Heart left ventricle (tissue), 16 donors: Measurements from ENCODE around the gene RPS5. TPM values are rescaled to one million over a fixed set of nuclear protein-coding genes. Genes with fewer than 3 reads are reported as not detected.

Experiments used
- ATAC-seq, 4 donors: fragments of 200-7000 bp; cut with Tn5 transposase; one replicate each; pipeline ENCODE4 v1.9.1; 2020 to 2022; ENCODE audit warnings: moderate library complexity in 4 of 4, mild to moderate bottlenecking in 3 of 4, moderate number of reproducible peaks in 1 of 4
- DNase-seq, 5 donors: peaks; one replicate each; pipeline ENCODE4 v3.0.0-alpha.2; 2020
- H3K27ac ChIP-seq, 12 donors: fragments of 200-600 bp; sonication (generic) in 4 of 12; one replicate each; pipeline versions ENCODE4 v1.5.0 to v1.8.0; 2016 to 2022; ENCODE audit warnings: mild to moderate bottlenecking in 2 of 12
- H3K27me3 ChIP-seq, 9 donors: fragments of 200-600 bp; sonication (generic) in 2 of 9; one replicate each; pipeline versions ENCODE4 v1.5.1 to v1.8.0; 2016 to 2022; ENCODE audit warnings: mild to moderate bottlenecking in 3 of 9
- H3K36me3 ChIP-seq, 9 donors: fragments of 200-600 bp; sonication (generic) in 2 of 9; one replicate each; pipeline versions ENCODE4 v1.5.0 to v1.8.0; 2018 to 2022; ENCODE audit warnings: mild to moderate bottlenecking in 2 of 9
- H3K4me1 ChIP-seq, 12 donors: fragments of 200-600 bp; sonication (generic) in 4 of 12; one replicate each; pipeline versions ENCODE4 v1.5.0 to v1.8.0; 2016 to 2022; ENCODE audit warnings: mild to moderate bottlenecking in 3 of 12
- H3K4me3 ChIP-seq, 12 donors: fragments of 200-600 bp; sonication (generic) in 4 of 12; one replicate each; pipeline versions ENCODE4 v1.5.0 to v1.8.0; 2017 to 2022; ENCODE audit warnings: mild to moderate bottlenecking in 9 of 12, moderate library complexity in 4 of 12
- H3K9me3 ChIP-seq, 12 donors: fragments of 200-600 bp; sonication (generic) in 4 of 12; one replicate each; pipeline versions ENCODE4 v1.5.0 to v1.8.0; 2016 to 2022; ENCODE audit warnings: mild to moderate bottlenecking in 1 of 12
- POLR2A ChIP-seq, 2 donors: fragments of 450-650 bp; IDR thresholded peaks; one replicate each; pipeline ENCODE4 v1.6.1; 2017; ENCODE audit warnings: antibody characterized with exemption in 2 of 2, mild to moderate bottlenecking in 2 of 2, moderate library complexity in 2 of 2
- WGBS, 4 donors: extraction: QIAGEN DNeasy Blood & Tissue Kit in 2 of 4; methylation state at CpG; one replicate each; pipeline versions ENCODE4 v1.1.5 to v1.1.7; 2013 to 2018; 5-methylcytosine and 5-hydroxymethylcytosine counted together
- intact Hi-C, 10 donors: fragments of 100-400 bp; cut with DNase I; formaldehyde crosslinking; loops; one replicate each; pipeline versions ENCODE4 v1.11.1 to v1.14.2; 2022
- polyA plus RNA-seq, 2 donors: library from polyadenylated mRNA; stranded (reverse); fragments of 200-250 nt; gene quantifications; one replicate each; pipeline ENCODE4 v1.2.3, GENCODE V29; 2013
- total RNA-seq, 9 donors: library from RNA; depleted of rRNA in 2 of 9; stranded (reverse); fragments of >200 nt in 2 of 9; fragmentation: NEBNext Ultra II Directional in 3 of 9; extraction: Animal tissue kit (Norgen Biotek cat#: 25700) in 3 of 9; gene quantifications; one replicate each; pipeline versions ENCODE4 v1.1.0 to v1.2.4, GENCODE V29; 2016 to 2023
- TF ChIP-seq, protein P1 (sequence below), 12 donors: fragments of 200-600 bp; sonication (generic) in 4 of 12; IDR thresholded peaks; one replicate each; pipeline versions ENCODE4 v1.5.0 to v1.8.0; 2018 to 2022; ENCODE audit warnings: antibody characterized with exemption in 12 of 12, mild to moderate bottlenecking in 5 of 12
- donor health status: ischemic (EF 13 %, LVEDD 7.1; RV severe dilation, severe dysfunction).
- donor health status: healthy with polysubstance abuse.
- donor health status: DM: no; HTN: yes; CAD: no.
- donor health status: DM: no; HTN: no; CAD: no.
- donor health status: ischemic (EF 25% LVEDD 6.9; RV normal size, moderate dysfunction).
- donor health status: ischemic (EF 25% LVEDD 5.7; RV mildly dilated, moderate dysfunction).
- donor health status: healthy.
- donor health status: DM: yes; HTN: yes; CAD: no.
- donor health status: ischemic (EF 35%, LVEDD 5.7; RV mildly dilated, moderate dysfunction).
- donor health status: nonischemic (EF 11% LVEDD 7.7; RV severe dilation, severe dysfunction).
- donor health status: DM: yes; HTN: yes; CAD: no.
- donor health status: PGD.
- donor health status: ischemic (EF 29% LVEDD 5.4; RV normal size, mild dysfunction).
- donor health status: nonischemic (EF 23%, LVEDD 6.1; RV moderate dilation, normal function).

RPS5 gene
- total and polyA plus RNA-seq, 11 donors: 346 to 1,718 (median 485) TPM

DNA sequence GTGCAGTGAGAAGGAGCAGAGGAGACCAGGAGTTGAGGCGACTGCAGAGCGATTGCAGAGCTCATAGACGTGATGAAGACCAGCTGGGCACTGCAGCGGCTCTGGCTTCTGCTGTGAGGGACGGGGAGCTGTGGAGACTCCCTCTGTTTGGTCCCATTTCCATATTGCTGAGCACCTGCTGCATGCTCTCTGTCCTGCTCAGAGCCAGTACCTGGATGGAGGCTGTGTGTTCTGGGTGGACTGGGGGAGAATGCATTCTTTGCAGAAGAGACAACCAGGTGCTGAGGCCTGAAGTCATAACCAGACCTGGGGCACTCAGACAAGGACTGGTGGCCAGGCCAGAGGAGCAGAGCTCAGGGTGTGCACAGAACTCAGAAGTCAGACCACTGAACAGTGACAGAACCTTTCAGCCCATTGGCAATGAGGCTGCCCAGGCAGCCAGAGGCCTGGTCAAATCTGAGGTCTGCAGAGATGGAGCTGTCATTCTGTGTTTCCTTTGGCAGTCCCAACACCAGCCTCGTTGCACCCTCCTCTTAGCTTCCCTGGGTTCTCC, 32.5 kb upstream of the RPS5 start:
- no peak for ATAC-seq
- WGBS, 4 donors: 81 to 85% (median 83%) methylated on average over 6 of the region's 6 CpGs
- H3K4me1 ChIP-seq: peaks cover 0 to 43% (median 22%) of the 10 kb centered on the region in 12 donors
- no peaks in the 10 kb centered on the region for H3K9me3 ChIP-seq
- H3K27me3 ChIP-seq: peaks cover 9 to 63% (median 22%) of the 10 kb centered on the region in 9 donors
- TF ChIP-seq POLR2A (IDR thresholded peaks at IDR 0.05): no peak
- TF ChIP-seq, protein P1, sequence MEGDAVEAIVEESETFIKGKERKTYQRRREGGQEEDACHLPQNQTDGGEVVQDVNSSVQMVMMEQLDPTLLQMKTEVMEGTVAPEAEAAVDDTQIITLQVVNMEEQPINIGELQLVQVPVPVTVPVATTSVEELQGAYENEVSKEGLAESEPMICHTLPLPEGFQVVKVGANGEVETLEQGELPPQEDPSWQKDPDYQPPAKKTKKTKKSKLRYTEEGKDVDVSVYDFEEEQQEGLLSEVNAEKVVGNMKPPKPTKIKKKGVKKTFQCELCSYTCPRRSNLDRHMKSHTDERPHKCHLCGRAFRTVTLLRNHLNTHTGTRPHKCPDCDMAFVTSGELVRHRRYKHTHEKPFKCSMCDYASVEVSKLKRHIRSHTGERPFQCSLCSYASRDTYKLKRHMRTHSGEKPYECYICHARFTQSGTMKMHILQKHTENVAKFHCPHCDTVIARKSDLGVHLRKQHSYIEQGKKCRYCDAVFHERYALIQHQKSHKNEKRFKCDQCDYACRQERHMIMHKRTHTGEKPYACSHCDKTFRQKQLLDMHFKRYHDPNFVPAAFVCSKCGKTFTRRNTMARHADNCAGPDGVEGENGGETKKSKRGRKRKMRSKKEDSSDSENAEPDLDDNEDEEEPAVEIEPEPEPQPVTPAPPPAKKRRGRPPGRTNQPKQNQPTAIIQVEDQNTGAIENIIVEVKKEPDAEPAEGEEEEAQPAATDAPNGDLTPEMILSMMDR (IDR thresholded peaks at IDR 0.05): no peak
- H3K36me3 ChIP-seq: no peaks in the 10 kb centered on the region
- DNase-seq: no peak
- H3K27ac ChIP-seq: no peak overlapping the region
- H3K4me3 ChIP-seq: no peak overlapping the region
- intact Hi-C loops: no loop called here

GRCh38 chr19:58355215-58355796, 31.8 kb upstream of the RPS5 start:
- DNase-seq (no peak), ATAC-seq (no peak)
- Histone ChIP-seq H3K36me3 (no peaks in the 10 kb centered on the region), H3K4me3 (peak overlapping the region in 4 of 12 donors; percentile 58 to 62 (median 58)), H3K9me3 (no peaks in the 10 kb centered on the region), H3K27ac (no peak overlapping the region), H3K4me1 (peaks cover 0 to 38% (median 17%) of the 10 kb centered on the region in 12 donors), H3K27me3 (peaks cover 5 to 56% (median 16%) of the 10 kb centered on the region in 9 donors)
- WGBS, 4 donors: 92 to 95% (median 95%) methylated on average over 10 of the region's 10 CpGs
- TF ChIP-seq POLR2A (IDR thresholded peaks at IDR 0.05): no peak
- TF ChIP-seq, protein P1 (IDR thresholded peaks at IDR 0.05): no peak
- intact Hi-C loops: no loop called here

DNA sequence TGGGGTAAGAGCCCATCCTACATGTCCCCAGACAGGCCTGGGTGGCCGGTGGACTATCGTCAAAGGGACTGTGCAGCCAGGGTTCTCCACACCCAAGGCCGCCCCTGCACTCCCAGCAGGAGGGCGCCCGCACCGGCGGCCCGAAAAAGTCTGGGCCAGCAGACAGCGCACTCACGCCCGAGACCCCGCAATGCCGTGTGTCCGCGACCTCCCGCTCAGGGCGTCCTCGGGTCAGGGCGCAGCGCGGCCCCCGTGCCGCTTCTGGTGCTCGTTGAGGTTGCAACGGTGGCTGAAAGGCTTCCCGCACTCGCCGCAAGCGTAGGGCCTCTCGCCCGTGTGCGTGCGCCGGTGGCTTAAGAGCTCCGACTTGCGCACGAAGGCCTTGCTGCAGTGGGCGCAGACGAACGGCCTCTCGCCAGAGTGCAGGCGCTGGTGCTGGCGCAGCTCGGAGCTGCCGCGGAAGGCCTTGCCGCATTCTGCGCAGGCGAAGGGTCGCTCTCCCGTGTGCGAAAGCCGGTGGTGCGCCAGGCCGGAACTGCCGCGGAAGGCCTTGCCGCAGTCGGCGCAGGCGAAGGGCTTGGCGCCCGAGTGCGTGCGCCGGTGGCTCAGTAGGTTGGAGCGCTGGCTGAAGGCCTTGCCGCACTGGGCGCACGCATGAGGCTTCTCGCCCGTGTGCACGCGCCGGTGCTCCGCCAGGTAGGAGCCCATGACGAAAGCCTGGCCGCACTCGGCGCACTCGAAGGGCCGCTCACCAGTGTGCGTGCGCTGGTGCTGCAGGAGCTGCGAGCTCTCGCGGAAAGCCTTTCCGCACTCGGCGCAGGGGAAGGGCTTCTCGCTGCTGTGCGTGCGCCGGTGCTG, 30.9 kb upstream of the RPS5 start:
- ATAC-seq: peak in 3 of 4 donors; percentile 14 to 46 (median 27)
- H3K9me3 ChIP-seq: no peaks in the 10 kb centered on the region
- H3K36me3 ChIP-seq: no peaks in the 10 kb centered on the region
- intact Hi-C loops: no loop called here
- peak overlapping the region; percentile 26 to 62 (median 47) for H3K4me3 ChIP-seq
- peaks cover 0 to 48% (median 8%) of the 10 kb centered on the region in 9 donors for H3K27me3 ChIP-seq
- H3K27ac ChIP-seq: peak overlapping the region in 1 of 12 donors; percentile 50
- no peak for DNase-seq
- H3K4me1 ChIP-seq: peaks cover 0 to 30% (median 15%) of the 10 kb centered on the region in 12 donors
- WGBS, 4 donors: 8 to 20% (median 12%) methylated on average over 42 to 94 of the region's 94 CpGs
- TF ChIP-seq, protein P1 (IDR thresholded peaks at IDR 0.05): no peak
- no peak for TF ChIP-seq POLR2A (IDR thresholded peaks at IDR 0.05)
